B cell (primary cell): ENCODE measurements around the gene ZNF211.

Experiments
- CTCF ChIP-seq: fragments of 200-600 bp; IDR thresholded peaks from one replicate; pipeline ENCODE4 v1.8.0; 2022; ENCODE audit warnings: antibody characterized with exemption, mild to moderate bottlenecking
- EZH2 ChIP-seq: IDR thresholded peaks from 2 replicates; pipeline ENCODE4 v1.6.1; 2012; ENCODE audit warnings: borderline replicate concordance, low read depth, mild to moderate bottlenecking, moderate library complexity, low read length; ENCODE audit not compliant: insufficient read depth, poor library complexity, severe bottlenecking

- no peak for TF ChIP-seq EZH2
- no peak for TF ChIP-seq CTCF
These were observed 15.5 kb downstream of the ZNF211 start for GRCh38 chr19:57648331-57649003.
